ENCODE results near the gene INVS. TPM values are rescaled to one million over a fixed set of nuclear protein-coding genes. Genes with fewer than 3 reads are reported as not detected.

INVS gene
- total RNA-seq, 2 donors from 2014 or later, result 14.6 to 16.2 TPM

DNA sequence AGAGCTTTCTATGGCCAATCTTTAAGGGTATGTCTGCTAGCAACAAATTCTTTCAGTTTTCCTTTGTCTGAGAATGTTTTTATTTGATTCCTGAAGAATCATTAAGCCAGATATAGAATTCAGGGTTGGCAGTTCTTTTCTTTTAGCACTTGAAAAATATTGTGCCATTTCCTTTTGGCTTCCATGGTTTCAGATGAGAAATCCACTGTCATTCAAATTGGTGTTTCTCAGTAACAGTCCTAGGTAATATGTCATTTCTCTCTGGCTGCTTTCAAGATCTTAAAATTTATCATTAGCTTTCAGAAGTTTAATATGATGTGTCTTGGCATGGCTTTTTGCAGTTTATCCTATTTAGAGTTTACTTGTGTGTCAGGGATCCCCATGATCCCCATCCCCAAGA lies 186.0 kb downstream of the INVS start:
- no peak overlapping the region for H3K27ac Mint-ChIP-seq
- H3K4me1 Mint-ChIP-seq, result no peaks in the 10 kb centered on the region
- peaks cover 18% of the 10 kb centered on the region for H3K36me3 Mint-ChIP-seq (ENCODE audit: low read depth)

DNA sequence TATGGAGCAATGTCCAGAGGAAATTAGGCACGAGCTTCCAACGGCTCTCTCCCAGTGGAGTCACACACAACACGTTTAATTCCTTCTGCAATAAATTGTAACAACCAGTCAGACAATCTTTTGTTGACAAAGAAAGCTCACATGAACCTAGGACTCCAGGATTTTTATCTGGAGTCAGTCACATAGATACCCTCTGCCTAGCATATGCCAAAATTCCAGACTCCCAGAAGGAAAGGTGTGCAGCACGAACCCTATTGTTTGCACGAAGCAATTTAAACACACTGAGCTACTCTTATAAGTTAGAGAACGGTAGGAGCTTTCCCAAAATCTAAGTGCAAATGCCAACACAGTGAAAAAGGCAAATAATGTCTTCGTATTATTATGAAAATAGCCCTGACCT lies 186.6 kb downstream of the INVS start:
- Mint-ChIP-seq H3K27ac (no peak overlapping the region), H3K4me1 (no peaks in the 10 kb centered on the region), H3K4me3 (no peak overlapping the region), H3K27me3 (no peaks in the 10 kb centered on the region), H3K36me3 (ENCODE audit: low read depth) (peaks cover 19% of the 10 kb centered on the region)
- ATAC-seq (no peak), DNase-seq (no peak)
- H3K9me3 ChIP-seq (ENCODE audit: control insufficient read depth, low read length, poor library complexity, severe bottlenecking), result no peaks in the 10 kb centered on the region

More for the DNA sequence above, 186.0 kb downstream of the INVS start:
- no peak for DNase-seq
- no peak for ATAC-seq
- no peaks in the 10 kb centered on the region for H3K9me3 ChIP-seq (ENCODE audit: control insufficient read depth, low read length, poor library complexity, severe bottlenecking)
- Mint-ChIP-seq H3K27me3 (no peaks in the 10 kb centered on the region), H3K4me3 (no peak overlapping the region)

DNA sequence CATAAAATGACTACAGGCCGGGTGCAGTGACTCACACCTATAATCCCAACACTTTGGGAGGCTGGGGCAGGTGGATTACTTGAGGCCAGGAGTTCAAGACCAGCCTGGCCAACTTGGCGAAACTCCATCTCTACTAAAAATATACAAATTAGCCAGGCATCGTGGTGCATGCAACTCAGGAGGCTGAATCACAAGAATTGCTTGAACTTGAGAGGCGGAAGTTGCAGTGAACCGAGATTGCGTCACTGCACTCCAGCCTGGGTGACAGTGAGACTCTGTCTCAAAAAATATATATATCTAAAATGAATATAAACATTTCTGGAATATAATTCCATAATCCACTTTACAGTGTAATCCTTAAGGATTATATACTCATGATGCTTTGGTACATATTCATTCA lies 187.2 kb downstream of the INVS start:
- H3K27me3 Mint-ChIP-seq, result no peaks in the 10 kb centered on the region
- H3K4me1 Mint-ChIP-seq, result no peaks in the 10 kb centered on the region
- H3K27ac Mint-ChIP-seq, result no peak overlapping the region
- no peaks in the 10 kb centered on the region for H3K9me3 ChIP-seq (ENCODE audit: control insufficient read depth, low read length, poor library complexity, severe bottlenecking)
- DNase-seq (no peak), ATAC-seq (no peak)
- peaks cover 19% of the 10 kb centered on the region for H3K36me3 Mint-ChIP-seq (ENCODE audit: low read depth)
- H3K4me3 Mint-ChIP-seq, result no peak overlapping the region

DNA sequence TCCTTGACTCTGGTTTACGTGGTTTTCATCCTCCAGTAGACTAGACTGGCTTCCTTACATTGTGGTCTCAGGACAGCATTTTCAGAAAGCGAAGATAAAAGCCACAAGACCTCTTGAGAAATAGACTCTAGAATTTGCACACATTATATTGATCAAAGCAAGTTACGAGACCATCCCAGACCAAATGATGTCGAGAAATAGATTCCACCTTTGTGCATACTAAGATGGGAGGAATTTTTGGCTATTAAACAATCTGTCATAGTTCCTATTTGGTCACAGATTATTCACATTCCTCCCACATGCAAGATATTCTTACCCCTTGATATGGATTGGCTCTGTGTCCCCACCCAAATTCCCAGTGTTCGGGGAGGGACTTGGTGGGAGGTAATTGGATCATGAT lies 188.1 kb downstream of the INVS start:
- no peak overlapping the region for H3K4me3 Mint-ChIP-seq
- no peaks in the 10 kb centered on the region for H3K27me3 Mint-ChIP-seq
- ATAC-seq (no peak), DNase-seq (no peak)
- H3K4me1 Mint-ChIP-seq, result no peaks in the 10 kb centered on the region
- no peak overlapping the region for H3K27ac Mint-ChIP-seq
- H3K36me3 Mint-ChIP-seq (ENCODE audit: low read depth), result peaks cover 21% of the 10 kb centered on the region
- no peaks in the 10 kb centered on the region for H3K9me3 ChIP-seq (ENCODE audit: control insufficient read depth, low read length, poor library complexity, severe bottlenecking)

DNA sequence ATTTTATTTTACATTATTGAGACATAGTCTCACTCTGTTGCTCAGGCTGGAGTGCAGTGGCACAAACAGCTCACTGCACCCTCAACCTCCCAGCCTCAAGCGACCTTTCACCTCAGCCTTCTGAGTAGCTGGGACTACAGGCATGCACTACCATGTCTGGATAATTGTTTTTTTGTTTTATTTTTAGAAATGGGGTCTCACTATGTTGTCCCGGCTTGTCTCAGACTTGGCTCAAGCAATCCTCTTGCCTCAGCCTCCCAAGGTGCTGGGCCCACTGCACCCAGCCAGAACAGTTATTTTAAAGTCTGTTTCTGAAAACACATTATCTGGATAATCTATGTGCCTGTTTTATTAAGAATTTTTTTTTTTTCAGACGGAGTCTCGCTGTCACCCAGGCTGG lies 191.7 kb downstream of the INVS start:
- H3K4me1 Mint-ChIP-seq, result no peaks in the 10 kb centered on the region
- H3K36me3 Mint-ChIP-seq (ENCODE audit: low read depth), result peaks cover 12% of the 10 kb centered on the region
- no peaks in the 10 kb centered on the region for H3K27me3 Mint-ChIP-seq
- H3K9me3 ChIP-seq (ENCODE audit: control insufficient read depth, low read length, poor library complexity, severe bottlenecking), result no peaks in the 10 kb centered on the region
- no peak overlapping the region for H3K27ac Mint-ChIP-seq
- DNase-seq, result no peak
- H3K4me3 Mint-ChIP-seq, result no peak overlapping the region
- no peak for ATAC-seq

DNA sequence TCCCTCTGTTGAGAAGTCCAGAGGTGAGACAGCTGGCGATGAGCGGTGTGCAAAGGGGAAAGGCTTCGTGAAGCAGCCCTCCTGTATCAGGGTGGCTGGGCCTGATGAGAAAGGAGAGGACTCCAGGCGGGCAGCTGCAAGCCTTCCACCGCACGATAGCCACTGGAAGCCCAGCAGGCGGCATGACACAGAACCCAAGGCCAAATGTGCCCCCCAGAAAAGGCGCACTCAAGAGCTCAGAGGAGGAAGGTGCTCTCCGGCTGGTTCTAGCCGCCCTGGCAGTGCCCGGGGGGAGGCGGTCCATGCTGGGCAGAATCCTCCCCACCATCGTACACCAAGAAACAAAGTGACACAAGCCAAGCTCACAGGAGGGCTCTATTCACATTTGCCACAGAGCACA lies 193.4 kb downstream of the INVS start:
- Mint-ChIP-seq H3K27ac (peak overlapping the region; percentile 21), H3K4me3 (no peak overlapping the region), H3K36me3 (ENCODE audit: low read depth) (peaks cover 14% of the 10 kb centered on the region), H3K4me1 (peaks cover 4% of the 10 kb centered on the region), H3K27me3 (no peaks in the 10 kb centered on the region)
- ATAC-seq, result no peak
- DNase-seq, result no peak
- no peaks in the 10 kb centered on the region for H3K9me3 ChIP-seq (ENCODE audit: control insufficient read depth, low read length, poor library complexity, severe bottlenecking)

DNA sequence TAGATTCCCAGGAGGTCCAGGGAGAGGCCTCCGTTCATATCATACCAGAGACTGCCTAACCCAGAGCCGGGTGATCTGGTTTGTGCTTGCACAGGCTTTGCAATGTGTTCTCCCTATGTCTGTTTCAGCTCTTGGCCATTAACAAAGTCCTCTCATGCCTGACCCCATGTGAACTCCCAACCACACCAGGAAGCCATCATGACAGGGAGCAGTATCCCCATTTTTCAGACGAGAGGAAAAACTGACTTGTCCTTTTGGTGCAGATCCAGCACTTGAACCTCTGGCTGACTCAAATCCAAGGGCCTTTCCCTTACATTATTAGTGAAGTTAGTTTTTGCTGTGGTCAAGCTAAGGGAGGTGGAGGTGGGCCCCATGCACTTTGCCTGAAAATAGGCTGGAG lies 195.3 kb downstream of the INVS start:
- Mint-ChIP-seq H3K4me1 (peaks cover 5% of the 10 kb centered on the region), H3K27me3 (no peaks in the 10 kb centered on the region), H3K4me3 (no peak overlapping the region), H3K27ac (no peak overlapping the region), H3K36me3 (ENCODE audit: low read depth) (peaks cover 15% of the 10 kb centered on the region)
- no peak for DNase-seq
- no peaks in the 10 kb centered on the region for H3K9me3 ChIP-seq (ENCODE audit: control insufficient read depth, low read length, poor library complexity, severe bottlenecking)
- no peak for ATAC-seq

DNA sequence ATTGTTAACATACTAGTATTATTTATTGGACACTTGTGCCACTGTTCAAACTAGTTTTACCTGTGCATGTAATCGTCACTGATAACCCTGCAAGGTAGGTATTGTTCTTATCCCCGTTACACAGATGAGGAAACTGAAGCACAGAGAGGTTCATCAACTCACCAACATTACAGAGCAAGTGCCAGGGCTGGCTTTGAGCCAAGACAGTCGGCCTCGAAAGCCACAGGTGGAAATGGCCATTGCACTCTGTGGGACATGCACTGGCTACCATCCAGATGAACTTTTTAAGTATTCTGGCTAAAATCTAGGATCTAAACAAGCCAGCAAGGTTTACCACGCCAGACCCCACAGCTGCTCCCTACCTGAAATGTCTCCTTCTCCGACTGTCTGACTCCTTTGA lies 195.8 kb downstream of the INVS start:
- Mint-ChIP-seq H3K27me3 (no peaks in the 10 kb centered on the region), H3K4me1 (peaks cover 5% of the 10 kb centered on the region), H3K36me3 (ENCODE audit: low read depth) (peaks cover 16% of the 10 kb centered on the region), H3K4me3 (no peak overlapping the region), H3K27ac (no peak overlapping the region)
- DNase-seq (no peak), ATAC-seq (no peak)
- H3K9me3 ChIP-seq (ENCODE audit: control insufficient read depth, low read length, poor library complexity, severe bottlenecking), result no peaks in the 10 kb centered on the region

DNA sequence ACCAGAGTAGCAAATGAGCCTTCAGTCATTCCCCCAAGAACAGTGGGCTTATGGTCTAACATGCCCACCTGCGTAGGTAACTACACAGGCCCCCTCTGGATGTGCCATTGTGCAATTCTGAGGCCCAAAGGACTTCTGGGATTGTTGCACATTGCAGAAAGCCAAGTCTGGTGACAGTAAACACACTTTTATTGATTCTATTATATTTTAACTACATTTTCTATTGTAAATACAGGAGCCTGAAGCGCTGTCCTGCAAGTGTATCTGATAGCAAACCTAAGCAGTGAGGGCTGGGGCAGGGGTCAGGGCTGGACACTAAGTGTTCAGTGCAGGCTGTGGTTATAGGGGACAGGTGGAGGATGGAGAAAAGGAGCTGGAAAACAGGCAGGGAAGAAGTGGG lies 196.2 kb downstream of the INVS start:
- Mint-ChIP-seq H3K36me3 (ENCODE audit: low read depth) (peaks cover 13% of the 10 kb centered on the region), H3K4me1 (peaks cover 5% of the 10 kb centered on the region), H3K27ac (peak overlapping the region; percentile 24), H3K27me3 (no peaks in the 10 kb centered on the region), H3K4me3 (no peak overlapping the region)
- DNase-seq, result no peak
- no peak for ATAC-seq
- no peaks in the 10 kb centered on the region for H3K9me3 ChIP-seq (ENCODE audit: control insufficient read depth, low read length, poor library complexity, severe bottlenecking)

DNA sequence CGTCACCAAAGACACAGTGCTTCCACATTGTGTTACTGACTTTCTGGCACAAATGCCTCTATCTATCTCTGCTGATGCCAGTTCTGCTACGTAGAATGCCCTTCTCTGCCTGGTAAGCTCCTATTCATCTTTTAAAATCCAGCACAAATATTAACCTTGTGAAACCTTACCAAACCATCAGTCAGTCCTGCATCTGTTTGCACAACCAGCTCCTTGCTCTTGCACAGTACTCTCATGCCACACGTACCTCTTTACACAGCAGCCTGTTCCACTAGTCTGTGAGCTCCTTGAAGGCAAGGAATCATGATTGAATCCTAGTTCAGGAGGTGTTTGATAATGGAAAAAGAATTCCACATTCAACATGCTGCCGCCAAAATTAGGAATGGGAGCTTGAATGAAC lies 197.4 kb downstream of the INVS start:
- DNase-seq, result no peak
- H3K36me3 Mint-ChIP-seq (ENCODE audit: low read depth), result peaks cover 16% of the 10 kb centered on the region
- no peaks in the 10 kb centered on the region for H3K27me3 Mint-ChIP-seq
- ATAC-seq, result no peak
- peaks cover 5% of the 10 kb centered on the region for H3K4me1 Mint-ChIP-seq
- H3K27ac Mint-ChIP-seq, result no peak overlapping the region
- H3K4me3 Mint-ChIP-seq, result no peak overlapping the region
- H3K9me3 ChIP-seq (ENCODE audit: control insufficient read depth, low read length, poor library complexity, severe bottlenecking), result no peaks in the 10 kb centered on the region

DNA sequence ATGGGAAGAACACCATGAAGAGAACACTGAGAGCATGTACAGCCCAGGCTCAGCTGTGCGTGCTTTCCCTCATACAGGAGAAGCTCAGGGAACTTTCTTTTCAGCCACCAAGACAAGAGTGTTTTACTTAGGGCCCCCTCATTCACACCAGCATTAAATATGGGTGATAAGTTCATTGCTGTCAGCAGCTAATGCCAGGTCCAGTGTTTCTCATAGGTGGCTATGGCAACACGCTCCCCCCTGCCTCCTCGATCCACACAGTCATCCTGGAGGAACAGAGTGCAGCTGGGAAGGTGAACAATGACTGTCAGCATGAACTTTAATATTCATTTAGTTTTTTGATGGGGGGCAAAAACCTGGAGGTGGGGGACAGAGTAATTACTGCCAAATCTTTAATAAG lies 199.3 kb downstream of the INVS start:
- DNase-seq (no peak), ATAC-seq (no peak)
- Mint-ChIP-seq H3K4me1 (peaks cover 8% of the 10 kb centered on the region), H3K4me3 (no peak overlapping the region), H3K27me3 (no peaks in the 10 kb centered on the region), H3K27ac (peak overlapping the region; percentile 79), H3K36me3 (ENCODE audit: low read depth) (peaks cover 20% of the 10 kb centered on the region)
- H3K9me3 ChIP-seq (ENCODE audit: control insufficient read depth, low read length, poor library complexity, severe bottlenecking), result no peaks in the 10 kb centered on the region

DNA sequence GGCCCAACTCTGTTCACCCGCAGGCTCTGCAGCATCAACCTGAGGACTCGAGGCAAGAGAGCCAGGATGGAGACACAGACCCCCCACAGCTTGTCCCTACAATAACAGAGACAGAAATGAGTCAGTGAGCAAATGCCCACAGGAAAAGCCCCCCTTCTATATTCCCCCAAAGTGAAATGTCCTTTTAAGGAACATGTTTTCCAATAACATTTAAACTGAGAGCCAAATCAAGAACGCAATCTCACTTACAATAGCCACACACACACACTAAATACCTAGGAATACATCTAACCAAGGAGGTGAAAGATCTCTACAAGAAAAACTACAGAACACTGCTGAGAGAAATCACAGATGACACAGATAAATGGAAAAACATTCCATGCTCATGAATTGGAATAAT lies 204.7 kb downstream of the INVS start:
- no peaks in the 10 kb centered on the region for H3K9me3 ChIP-seq (ENCODE audit: control insufficient read depth, low read length, poor library complexity, severe bottlenecking)
- H3K4me3 Mint-ChIP-seq, result no peak overlapping the region
- H3K4me1 Mint-ChIP-seq, result peaks cover 5% of the 10 kb centered on the region
- ATAC-seq, result no peak
- H3K27me3 Mint-ChIP-seq, result no peaks in the 10 kb centered on the region
- H3K36me3 Mint-ChIP-seq (ENCODE audit: low read depth), result peaks cover 19% of the 10 kb centered on the region
- H3K27ac Mint-ChIP-seq, result peak overlapping the region; percentile 56
- no peak for DNase-seq

DNA sequence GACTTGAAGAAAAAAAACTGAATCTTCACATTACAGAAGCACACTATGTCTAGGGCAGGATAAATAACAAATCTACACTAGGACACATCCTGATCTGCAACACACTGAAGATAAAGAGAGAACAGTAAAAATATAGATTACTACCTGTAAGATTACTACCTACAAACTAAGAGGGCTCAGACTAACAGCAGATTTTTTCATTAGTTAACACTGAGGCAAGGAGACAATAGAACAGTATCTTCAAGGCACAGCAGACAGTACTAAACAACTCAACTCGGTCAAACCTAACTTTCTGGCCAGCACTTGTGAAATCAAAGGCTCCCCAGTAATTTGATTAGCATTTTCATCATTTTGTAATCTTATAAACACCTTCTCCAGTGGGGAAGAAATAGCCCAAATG lies 207.2 kb downstream of the INVS start:
- Mint-ChIP-seq H3K36me3 (ENCODE audit: low read depth) (peaks cover 14% of the 10 kb centered on the region), H3K4me1 (peaks cover 5% of the 10 kb centered on the region), H3K27ac (peak overlapping the region; percentile 14), H3K4me3 (no peak overlapping the region), H3K27me3 (no peaks in the 10 kb centered on the region)
- ATAC-seq (no peak), DNase-seq (no peak)
- no peaks in the 10 kb centered on the region for H3K9me3 ChIP-seq (ENCODE audit: control insufficient read depth, low read length, poor library complexity, severe bottlenecking)

DNA sequence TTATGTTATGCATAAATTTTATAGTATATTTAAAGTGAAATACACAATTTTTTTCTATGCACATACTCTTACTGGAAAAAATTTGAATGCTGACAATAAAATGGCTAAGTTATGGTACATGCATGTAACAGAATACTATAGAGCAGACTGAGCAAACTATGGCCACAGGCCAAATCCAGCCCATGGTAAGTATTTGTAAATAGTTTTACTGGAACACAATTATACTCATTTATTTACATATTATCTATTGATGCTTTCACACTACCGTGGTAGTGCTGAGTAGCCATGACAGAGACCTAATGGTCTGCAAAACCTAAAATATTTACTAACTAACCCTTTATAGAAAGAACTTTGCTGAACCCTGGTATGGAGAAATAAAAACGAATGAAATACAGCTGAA lies 208.0 kb downstream of the INVS start:
- Mint-ChIP-seq H3K36me3 (ENCODE audit: low read depth) (peaks cover 16% of the 10 kb centered on the region), H3K27me3 (no peaks in the 10 kb centered on the region), H3K27ac (no peak overlapping the region)

More for the DNA sequence above, 208.0 kb downstream of the INVS start:
- H3K4me3 Mint-ChIP-seq, result no peak overlapping the region
- no peak for ATAC-seq
- no peak for DNase-seq
- peaks cover 11% of the 10 kb centered on the region for H3K4me1 Mint-ChIP-seq
- H3K9me3 ChIP-seq (ENCODE audit: control insufficient read depth, low read length, poor library complexity, severe bottlenecking), result no peaks in the 10 kb centered on the region
